C4-2B (cell line): ENCODE measurements around the gene SEMA6C.

Experiments used
- H3K27ac ChIP-seq: fragments of 450-650 bp; 2 replicates; pipeline ENCODE4 v1.5.1; 2017
- ZFX ChIP-seq: fragments of 450-650 bp; IDR thresholded peaks from 2 replicates; pipeline ENCODE4 v1.6.1; 2017
- TF ChIP-seq, protein P1 (sequence below): fragments of 450-650 bp; conservative IDR thresholded peaks from 2 replicates; pipeline ENCODE4 v1.5.1; 2017; ENCODE audit warnings: mild to moderate bottlenecking

SEMA6C gene

DNA sequence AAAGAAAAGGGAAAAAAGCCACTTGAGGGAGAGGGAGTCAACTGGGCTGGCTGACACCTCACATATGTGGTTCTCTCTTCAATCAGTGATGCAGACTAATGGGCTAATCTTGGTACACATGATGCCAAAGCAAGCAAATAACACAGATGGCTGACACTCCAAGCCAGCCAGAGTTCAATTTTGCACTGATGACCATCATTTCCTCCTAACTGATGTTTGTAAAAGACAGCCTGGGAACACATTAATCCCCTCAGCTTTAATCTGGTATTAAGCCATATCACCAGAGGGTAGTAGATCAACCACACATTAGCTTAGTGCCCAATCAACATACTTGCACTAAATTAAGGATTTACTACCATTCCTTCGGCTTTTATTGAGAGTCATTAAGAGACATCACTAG is 40.8 kb upstream of the SEMA6C start:
- no peak overlapping the region for H3K27ac ChIP-seq
- TF ChIP-seq ZFX = no peak
- TF ChIP-seq, protein P1, sequence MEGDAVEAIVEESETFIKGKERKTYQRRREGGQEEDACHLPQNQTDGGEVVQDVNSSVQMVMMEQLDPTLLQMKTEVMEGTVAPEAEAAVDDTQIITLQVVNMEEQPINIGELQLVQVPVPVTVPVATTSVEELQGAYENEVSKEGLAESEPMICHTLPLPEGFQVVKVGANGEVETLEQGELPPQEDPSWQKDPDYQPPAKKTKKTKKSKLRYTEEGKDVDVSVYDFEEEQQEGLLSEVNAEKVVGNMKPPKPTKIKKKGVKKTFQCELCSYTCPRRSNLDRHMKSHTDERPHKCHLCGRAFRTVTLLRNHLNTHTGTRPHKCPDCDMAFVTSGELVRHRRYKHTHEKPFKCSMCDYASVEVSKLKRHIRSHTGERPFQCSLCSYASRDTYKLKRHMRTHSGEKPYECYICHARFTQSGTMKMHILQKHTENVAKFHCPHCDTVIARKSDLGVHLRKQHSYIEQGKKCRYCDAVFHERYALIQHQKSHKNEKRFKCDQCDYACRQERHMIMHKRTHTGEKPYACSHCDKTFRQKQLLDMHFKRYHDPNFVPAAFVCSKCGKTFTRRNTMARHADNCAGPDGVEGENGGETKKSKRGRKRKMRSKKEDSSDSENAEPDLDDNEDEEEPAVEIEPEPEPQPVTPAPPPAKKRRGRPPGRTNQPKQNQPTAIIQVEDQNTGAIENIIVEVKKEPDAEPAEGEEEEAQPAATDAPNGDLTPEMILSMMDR = no peak

DNA sequence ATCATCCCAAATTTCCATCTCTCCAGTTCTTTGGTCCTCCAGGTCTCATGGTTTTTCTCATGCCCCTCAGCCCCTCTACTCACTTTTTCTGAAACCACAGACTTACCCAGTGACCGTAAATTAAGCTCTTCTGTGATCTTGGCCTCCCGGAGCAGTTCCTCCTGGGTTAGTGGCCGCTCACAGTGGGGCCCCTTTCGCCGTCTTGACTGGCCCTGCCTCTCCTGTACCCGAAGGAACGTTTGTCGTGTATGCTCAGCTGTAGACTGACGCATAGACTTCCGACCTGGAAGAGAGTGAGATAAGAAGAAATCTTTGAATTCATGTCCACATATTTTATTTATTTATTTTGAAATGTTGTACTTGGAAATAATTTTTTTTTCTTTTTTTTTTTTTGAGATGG is 37.8 kb upstream of the SEMA6C start:
- TF ChIP-seq, protein P1 = no peak
- no peak for TF ChIP-seq ZFX
- no peak overlapping the region for H3K27ac ChIP-seq

DNA sequence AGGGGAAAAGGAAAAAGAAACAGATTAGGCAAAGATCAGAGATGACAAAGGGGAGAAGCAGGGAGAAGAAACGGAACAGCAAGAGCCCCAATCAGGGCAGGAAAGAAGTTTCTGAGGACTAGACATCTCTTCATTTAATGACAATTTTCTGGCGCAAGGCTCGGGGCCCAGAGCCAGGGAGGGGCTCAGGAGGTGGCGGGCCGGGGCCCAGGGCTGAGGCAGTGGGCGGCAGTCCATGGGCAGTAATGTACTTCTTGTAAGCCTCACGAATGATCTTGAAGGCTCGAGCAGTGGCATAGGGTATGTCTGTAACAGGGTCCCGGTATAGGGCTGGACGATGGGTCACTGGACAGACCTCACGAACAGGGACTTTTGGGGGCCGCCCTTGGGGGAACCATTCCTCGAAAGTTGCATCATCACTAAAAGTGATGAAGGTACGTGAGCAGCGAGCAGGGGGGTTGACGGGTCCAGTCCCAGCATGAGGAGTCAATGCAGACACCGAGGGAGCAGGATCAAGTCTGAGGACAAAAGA is 30.1 kb upstream of the SEMA6C start:
- no peak for TF ChIP-seq ZFX
- TF ChIP-seq, protein P1 = no peak
- no peak overlapping the region for H3K27ac ChIP-seq

- no peak for TF ChIP-seq ZFX
- TF ChIP-seq, protein P1 = no peak; the same call in 1 of the 2 replicates
- H3K27ac ChIP-seq = no peak within 1 kb of the TSS
Measured at GRCh38 chr1:151175863-151176262, 29.4 kb upstream of the SEMA6C start, which contains the start of gene TMOD4. Gene TMOD4 (minus strand): TSS chr1:151175981. CDS start chr1:151174875, 1,106 bp downstream.

GRCh38 chr1:151175041-151175741 is 28.8 kb upstream of the SEMA6C start:
- H3K27ac ChIP-seq = no peak overlapping the region
- TF ChIP-seq ZFX = no peak
- TF ChIP-seq, protein P1 = no peak

DNA sequence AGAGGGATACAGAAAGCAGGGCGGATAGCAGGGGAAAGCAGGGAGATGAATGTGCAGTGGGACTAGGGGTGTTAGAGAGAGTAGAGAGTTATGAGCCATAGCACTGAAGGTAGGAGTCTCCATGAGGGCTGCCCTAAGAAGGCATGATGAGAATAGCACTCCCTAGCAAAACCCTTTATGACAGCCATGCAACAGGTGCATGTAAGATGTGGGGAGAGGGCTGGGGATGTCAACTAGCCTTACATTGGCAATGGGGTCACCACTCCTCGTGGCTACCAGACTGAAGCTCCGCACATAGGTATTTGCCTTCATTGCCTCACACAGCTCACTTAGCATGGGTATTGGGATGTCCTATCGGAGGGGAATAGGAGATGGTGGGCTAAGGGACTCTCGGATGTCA is 24.8 kb upstream of the SEMA6C start:
- TF ChIP-seq, protein P1 = no peak
- TF ChIP-seq ZFX = no peak
- H3K27ac ChIP-seq = no peak overlapping the region

GRCh38 chr1:151167116-151167515 is 20.7 kb upstream of the SEMA6C start:
- TF ChIP-seq, protein P1 = no peak
- no peak for TF ChIP-seq ZFX
- peak overlapping the region; percentile 74 for H3K27ac ChIP-seq
